ENCODE data around the gene TAF7L. TPM values are rescaled to one million over a fixed set of nuclear protein-coding genes. Genes with fewer than 3 reads are reported as not detected.

TAF7L gene
- total RNA-seq, 1 donor from 2014 or later, result 0.31 TPM

- H3K9me3 Mint-ChIP-seq (ENCODE audit: unreplicated experiment), result no peaks in the 10 kb centered on the region
- H3K4me3 Mint-ChIP-seq (ENCODE audit: unreplicated experiment), result no peak overlapping the region
- no peaks in the 10 kb centered on the region for H3K36me3 Mint-ChIP-seq (ENCODE audit: low read depth, unreplicated experiment)
- no peak overlapping the region for H3K27ac Mint-ChIP-seq (ENCODE audit: unreplicated experiment)
- H3K27me3 Mint-ChIP-seq (ENCODE audit: unreplicated experiment), result no peaks in the 10 kb centered on the region
- no peaks in the 10 kb centered on the region for H3K4me1 Mint-ChIP-seq (ENCODE audit: unreplicated experiment)
- DNase-seq (ENCODE audit: low spot score), result peak; percentile 35
- TF ChIP-seq, protein P1, sequence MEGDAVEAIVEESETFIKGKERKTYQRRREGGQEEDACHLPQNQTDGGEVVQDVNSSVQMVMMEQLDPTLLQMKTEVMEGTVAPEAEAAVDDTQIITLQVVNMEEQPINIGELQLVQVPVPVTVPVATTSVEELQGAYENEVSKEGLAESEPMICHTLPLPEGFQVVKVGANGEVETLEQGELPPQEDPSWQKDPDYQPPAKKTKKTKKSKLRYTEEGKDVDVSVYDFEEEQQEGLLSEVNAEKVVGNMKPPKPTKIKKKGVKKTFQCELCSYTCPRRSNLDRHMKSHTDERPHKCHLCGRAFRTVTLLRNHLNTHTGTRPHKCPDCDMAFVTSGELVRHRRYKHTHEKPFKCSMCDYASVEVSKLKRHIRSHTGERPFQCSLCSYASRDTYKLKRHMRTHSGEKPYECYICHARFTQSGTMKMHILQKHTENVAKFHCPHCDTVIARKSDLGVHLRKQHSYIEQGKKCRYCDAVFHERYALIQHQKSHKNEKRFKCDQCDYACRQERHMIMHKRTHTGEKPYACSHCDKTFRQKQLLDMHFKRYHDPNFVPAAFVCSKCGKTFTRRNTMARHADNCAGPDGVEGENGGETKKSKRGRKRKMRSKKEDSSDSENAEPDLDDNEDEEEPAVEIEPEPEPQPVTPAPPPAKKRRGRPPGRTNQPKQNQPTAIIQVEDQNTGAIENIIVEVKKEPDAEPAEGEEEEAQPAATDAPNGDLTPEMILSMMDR (IDR thresholded peaks at IDR 0.05; ENCODE audit: unreplicated experiment), result peak; percentile 29
Measured at GRCh38 chrX:101287402-101287801, 3.7 kb downstream of the TAF7L start.

- Mint-ChIP-seq H3K36me3 (ENCODE audit: low read depth, unreplicated experiment) (no peaks in the 10 kb centered on the region), H3K27ac (ENCODE audit: unreplicated experiment) (no peak overlapping the region), H3K27me3 (ENCODE audit: unreplicated experiment) (no peaks in the 10 kb centered on the region), H3K4me3 (ENCODE audit: unreplicated experiment) (no peak overlapping the region), H3K9me3 (ENCODE audit: unreplicated experiment) (no peaks in the 10 kb centered on the region), H3K4me1 (ENCODE audit: unreplicated experiment) (no peaks in the 10 kb centered on the region)
- DNase-seq (ENCODE audit: low spot score), result no peak
- TF ChIP-seq, protein P1 (IDR thresholded peaks at IDR 0.05; ENCODE audit: unreplicated experiment), result no peak
Measured at GRCh38 chrX:101276238-101276637, 14.9 kb downstream of the TAF7L start.

DNA sequence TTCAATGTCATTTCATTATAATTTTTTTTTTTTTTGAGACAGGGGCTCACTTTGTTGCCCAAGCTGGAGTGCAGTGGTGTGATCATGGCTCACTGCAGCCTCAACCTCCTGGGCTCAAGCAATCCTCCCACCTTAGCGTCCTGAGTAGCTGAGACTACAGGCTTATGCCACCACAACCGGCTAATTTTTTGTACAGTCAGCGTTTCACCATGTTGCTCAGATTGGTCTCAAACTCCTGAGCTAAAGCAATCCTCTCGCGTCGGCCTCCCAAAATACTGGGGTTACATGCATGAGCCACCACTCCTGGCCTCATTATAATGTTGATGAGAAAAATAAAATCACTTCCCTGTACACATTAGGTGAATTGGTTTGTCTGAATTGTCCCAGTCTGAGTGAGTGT lies 16.9 kb downstream of the TAF7L start:
- H3K4me1 Mint-ChIP-seq (ENCODE audit: unreplicated experiment), result no peaks in the 10 kb centered on the region
- TF ChIP-seq, protein P1 (IDR thresholded peaks at IDR 0.05; ENCODE audit: unreplicated experiment), result no peak

DNA sequence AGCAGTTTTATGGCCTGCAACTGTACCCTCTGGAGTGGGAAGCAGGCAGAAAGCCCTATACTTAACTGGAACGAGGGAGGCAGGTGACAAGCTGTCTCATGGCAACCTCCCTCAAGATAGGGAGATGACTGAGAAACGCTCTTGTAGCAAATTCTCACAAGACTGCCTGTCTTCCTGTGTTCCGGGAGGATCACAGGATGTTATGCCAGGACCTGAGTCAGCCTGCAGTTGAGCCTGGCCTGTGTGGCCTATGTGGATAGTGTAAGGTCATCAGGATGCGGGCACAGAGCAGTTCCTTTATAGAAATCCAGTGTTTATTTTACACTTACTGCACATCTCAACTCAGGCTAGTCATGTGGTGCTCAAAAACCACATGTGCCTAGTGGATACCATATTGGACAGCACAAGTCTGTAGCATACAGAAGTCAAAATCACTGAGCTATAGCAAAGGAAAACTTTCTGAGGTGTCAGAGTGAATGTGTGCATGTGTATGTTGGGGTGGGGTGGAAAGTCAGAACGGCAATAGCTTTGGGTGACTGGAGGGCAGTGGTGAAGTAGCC lies 25.2 kb downstream of the TAF7L start:
- TF ChIP-seq, protein P1 (IDR thresholded peaks at IDR 0.05; ENCODE audit: unreplicated experiment), result no peak
- Mint-ChIP-seq H3K4me3 (ENCODE audit: unreplicated experiment) (no peak overlapping the region), H3K27me3 (ENCODE audit: unreplicated experiment) (peaks cover 6% of the 10 kb centered on the region), H3K4me1 (ENCODE audit: unreplicated experiment) (peaks cover 10% of the 10 kb centered on the region), H3K9me3 (ENCODE audit: unreplicated experiment) (no peaks in the 10 kb centered on the region), H3K27ac (ENCODE audit: unreplicated experiment) (peak overlapping the region; percentile 88), H3K36me3 (ENCODE audit: low read depth, unreplicated experiment) (no peaks in the 10 kb centered on the region)
- DNase-seq (ENCODE audit: low spot score), result no peak

More for the DNA sequence above, 16.9 kb downstream of the TAF7L start:
- Mint-ChIP-seq H3K4me3 (ENCODE audit: unreplicated experiment) (no peak overlapping the region), H3K27me3 (ENCODE audit: unreplicated experiment) (peaks cover 2% of the 10 kb centered on the region), H3K27ac (ENCODE audit: unreplicated experiment) (no peak overlapping the region), H3K36me3 (ENCODE audit: low read depth, unreplicated experiment) (no peaks in the 10 kb centered on the region), H3K9me3 (ENCODE audit: unreplicated experiment) (no peaks in the 10 kb centered on the region)
- no peak for DNase-seq (ENCODE audit: low spot score)

- H3K4me3 Mint-ChIP-seq (ENCODE audit: unreplicated experiment), result no peak overlapping the region
- peaks cover 4% of the 10 kb centered on the region for H3K27me3 Mint-ChIP-seq (ENCODE audit: unreplicated experiment)
- no peak for DNase-seq (ENCODE audit: low spot score)
- TF ChIP-seq, protein P1 (IDR thresholded peaks at IDR 0.05; ENCODE audit: unreplicated experiment), result no peak
- no peaks in the 10 kb centered on the region for H3K9me3 Mint-ChIP-seq (ENCODE audit: unreplicated experiment)
- no peaks in the 10 kb centered on the region for H3K36me3 Mint-ChIP-seq (ENCODE audit: low read depth, unreplicated experiment)
- H3K27ac Mint-ChIP-seq (ENCODE audit: unreplicated experiment), result no peak overlapping the region
- peaks cover 17% of the 10 kb centered on the region for H3K4me1 Mint-ChIP-seq (ENCODE audit: unreplicated experiment)
Measured at GRCh38 chrX:101263766-101264165, 27.4 kb downstream of the TAF7L start.

Data from endothelial cell (in vitro differentiated cells).